Type B pancreatic cell (in vitro differentiated cells): ENCODE measurements around the gene ANKRD31. TPM values are rescaled to one million over a fixed set of nuclear protein-coding genes. Genes with fewer than 3 reads are reported as not detected.

Source experiments
- DNase-seq: peaks from one replicate; pipeline ENCODE4 v3.0.0; 2021; ENCODE audit warnings: mixed read lengths; ENCODE audit not compliant: unreplicated experiment; ENCODE audit errors: extremely low spot score
- H3K27ac Mint-ChIP-seq: 2 replicates; pipeline ENCODE4 v1.8.0; 2021; ENCODE audit warnings: mild to moderate bottlenecking, mixed read lengths
- H3K27me3 Mint-ChIP-seq: 2 replicates; pipeline ENCODE4 v1.8.0; 2021; ENCODE audit warnings: mixed read lengths
- H3K36me3 Mint-ChIP-seq: 2 replicates; pipeline ENCODE4 v1.8.0; 2021; ENCODE audit warnings: mixed read lengths
- H3K4me1 Mint-ChIP-seq: one replicate; pipeline ENCODE4 v1.8.0; 2021; ENCODE audit warnings: mixed read lengths; ENCODE audit not compliant: unreplicated experiment
- H3K4me3 Mint-ChIP-seq: 2 replicates; pipeline ENCODE4 v1.8.0; 2021; ENCODE audit warnings: mild to moderate bottlenecking, mixed read lengths
- H3K9me3 Mint-ChIP-seq: 2 replicates; pipeline ENCODE4 v1.8.0; 2021; ENCODE audit warnings: mixed read lengths
- CTCF ChIP-seq: fragments of 200-600 bp; sonication (generic); conservative IDR thresholded peaks from 2 replicates; pipeline ENCODE4 v1.5.0; 2021; ENCODE audit warnings: antibody characterized with exemption, mild to moderate bottlenecking
- total RNA-seq: library from RNA; stranded (reverse); gene quantifications from 2 replicates; pipeline ENCODE4 v1.2.1, GENCODE V29; 2021; ENCODE audit warnings: low replicate concordance

ANKRD31 gene
- total RNA-seq, 1 donor from 2014 or later = 0.34 TPM

DNA sequence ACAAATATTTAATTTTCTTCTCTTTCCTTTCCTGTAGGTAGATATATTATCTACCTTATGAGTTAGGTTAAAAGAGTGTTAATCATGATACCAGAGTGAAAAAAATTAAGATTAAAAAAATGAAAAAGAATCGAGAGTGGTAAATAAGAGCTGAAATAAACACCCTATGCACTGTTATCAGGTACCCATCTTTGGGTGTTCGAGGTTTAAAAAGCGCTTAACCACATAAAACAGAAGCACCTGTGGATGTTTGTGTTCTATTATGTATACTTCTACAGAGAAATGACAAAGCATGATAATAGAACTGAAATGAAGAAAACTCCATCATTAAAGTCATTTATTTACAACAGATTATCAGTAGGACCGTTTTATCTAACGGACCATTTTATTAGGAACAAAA lies 158.7 kb downstream of the ANKRD31 start:
- no peaks in the 10 kb centered on the region for H3K27me3 Mint-ChIP-seq

DNA sequence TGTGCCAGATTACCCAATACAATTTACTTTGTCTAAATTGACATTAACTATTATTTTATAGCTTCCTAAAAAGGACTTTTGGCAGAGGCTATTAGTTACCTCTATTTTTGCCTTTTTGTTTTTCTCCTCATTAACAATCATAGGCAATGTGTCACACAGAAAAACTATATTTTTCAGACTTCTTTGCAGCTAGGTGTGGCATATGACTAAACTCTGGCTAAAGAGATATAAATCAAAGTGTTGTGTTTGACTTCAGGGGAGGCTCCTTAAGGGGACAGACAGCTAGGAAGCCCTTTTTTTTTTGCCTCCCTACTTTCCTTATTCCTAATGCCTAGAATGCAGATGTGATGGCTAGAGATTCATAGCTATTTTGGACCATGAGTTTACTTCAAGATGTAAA lies 164.6 kb downstream of the ANKRD31 start:
- no peaks in the 10 kb centered on the region for H3K9me3 Mint-ChIP-seq
- TF ChIP-seq CTCF = no peak
- no peaks in the 10 kb centered on the region for H3K27me3 Mint-ChIP-seq
- H3K4me3 Mint-ChIP-seq = no peak overlapping the region
- no peaks in the 10 kb centered on the region for H3K36me3 Mint-ChIP-seq
- H3K27ac Mint-ChIP-seq = peak overlapping the region; percentile 27
- no peaks in the 10 kb centered on the region for H3K4me1 Mint-ChIP-seq
- no peak for DNase-seq

More for the DNA sequence above, 158.7 kb downstream of the ANKRD31 start:
- Mint-ChIP-seq H3K36me3 (no peaks in the 10 kb centered on the region), H3K4me1 (no peaks in the 10 kb centered on the region), H3K27ac (no peak overlapping the region), H3K9me3 (no peaks in the 10 kb centered on the region), H3K4me3 (no peak overlapping the region)
- DNase-seq = no peak
- no peak for TF ChIP-seq CTCF

DNA sequence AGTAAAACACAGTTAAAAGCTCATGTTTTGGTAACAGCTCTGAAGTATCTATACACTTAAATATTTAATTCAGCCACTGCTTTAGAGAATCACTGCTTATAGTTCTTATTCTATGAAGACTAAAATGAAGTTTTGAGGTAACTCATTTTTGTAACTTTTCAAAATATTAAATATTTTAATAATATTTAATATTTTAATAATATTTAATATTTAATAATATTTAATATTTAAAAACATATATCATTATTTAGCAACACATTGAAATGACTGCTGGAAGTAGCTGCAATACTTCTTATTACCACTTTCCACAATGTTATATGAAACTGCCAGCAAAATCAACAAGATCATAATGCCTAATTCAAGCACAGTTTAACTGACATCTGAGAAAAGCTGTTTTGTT lies 165.6 kb downstream of the ANKRD31 start:
- no peak for DNase-seq
- Mint-ChIP-seq H3K27ac (no peak overlapping the region), H3K9me3 (no peaks in the 10 kb centered on the region), H3K4me3 (no peak overlapping the region), H3K27me3 (no peaks in the 10 kb centered on the region), H3K4me1 (no peaks in the 10 kb centered on the region), H3K36me3 (no peaks in the 10 kb centered on the region)
- peak; percentile 60 for TF ChIP-seq CTCF

GRCh38 chr5:75067434-75067833 lies 169.2 kb downstream of the ANKRD31 start:
- no peaks in the 10 kb centered on the region for H3K27me3 Mint-ChIP-seq
- H3K36me3 Mint-ChIP-seq = no peaks in the 10 kb centered on the region
- H3K4me3 Mint-ChIP-seq = no peak overlapping the region
- no peaks in the 10 kb centered on the region for H3K4me1 Mint-ChIP-seq
- no peaks in the 10 kb centered on the region for H3K9me3 Mint-ChIP-seq
- no peak for TF ChIP-seq CTCF
- DNase-seq = no peak
- no peak overlapping the region for H3K27ac Mint-ChIP-seq

GRCh38 chr5:75062925-75063531 lies 173.7 kb downstream of the ANKRD31 start:
- Mint-ChIP-seq H3K27me3 (no peaks in the 10 kb centered on the region), H3K4me3 (no peak overlapping the region), H3K36me3 (no peaks in the 10 kb centered on the region), H3K4me1 (peaks cover 8% of the 10 kb centered on the region), H3K27ac (no peak overlapping the region), H3K9me3 (no peaks in the 10 kb centered on the region)
- no peak for TF ChIP-seq CTCF
- DNase-seq = no peak
